Measurements from ENCODE around the gene TRIM65.
A peak's percentile ranks its signal among the peaks of the same experiment; 100 is the strongest.

Gene TRIM65

GRCh38 chr17:75876938-75877751 is 19.6 kb downstream of the TRIM65 start:
- Histone ChIP-seq H3K4me1 (ENCODE audit: insufficient read depth, low read length, poor library complexity, severe bottlenecking) (peaks cover 36% of the 10 kb centered on the region), H4K20me1 (ENCODE audit: insufficient read depth, low read length, poor library complexity, severe bottlenecking) (no peaks in the 10 kb centered on the region), H3K9me3 (ENCODE audit: insufficient read depth, low read depth, low read length) (no peaks in the 10 kb centered on the region), H3K4me2 (ENCODE audit: low read depth, low read length, poor library complexity, severe bottlenecking) (peak overlapping the region; percentile 94), H3K9ac (ENCODE audit: low read depth, low read length, poor library complexity, severe bottlenecking) (peak overlapping the region; percentile 92), H3K4me3 (ENCODE audit: low read length, poor library complexity, severe bottlenecking) (peak overlapping the region; percentile 82), H2AFZ (ENCODE audit: low read length) (peak overlapping the region; percentile 74), H3K79me2 (ENCODE audit: insufficient read depth, low read length) (peaks cover 16% of the 10 kb centered on the region), H3K36me3 (ENCODE audit: insufficient read depth, low read length) (no peaks in the 10 kb centered on the region), H3F3A (ENCODE audit: low read depth) (no peaks in the 10 kb centered on the region), H3K9me2 (replicated peaks; ENCODE audit: low read depth, low read length) (no peaks in the 10 kb centered on the region), H3K27me3 (ENCODE audit: insufficient read depth, low read length, poor library complexity, severe bottlenecking) (no peaks in the 10 kb centered on the region)
- TF ChIP-seq EZH2phosphoT487 (IDR thresholded peaks at IDR 0.05; ENCODE audit: borderline replicate concordance), result no peak
- no peak for TF ChIP-seq CTCF (conservative IDR thresholded peaks at IDR 0.05; ENCODE audit: low read length)

GRCh38 chr17:75876190-75876937 is 20.4 kb downstream of the TRIM65 start:
- H3K79me2 ChIP-seq (ENCODE audit: insufficient read depth, low read length), result peaks cover 16% of the 10 kb centered on the region
- H3K4me1 ChIP-seq (ENCODE audit: insufficient read depth, low read length, poor library complexity, severe bottlenecking), result peaks cover 34% of the 10 kb centered on the region
- H3K36me3 ChIP-seq (ENCODE audit: insufficient read depth, low read length), result no peaks in the 10 kb centered on the region
- no peaks in the 10 kb centered on the region for H3F3A ChIP-seq (ENCODE audit: low read depth)
- H3K4me3 ChIP-seq (ENCODE audit: low read length, poor library complexity, severe bottlenecking), result peak overlapping the region; percentile 82
- no peaks in the 10 kb centered on the region for H4K20me1 ChIP-seq (ENCODE audit: insufficient read depth, low read length, poor library complexity, severe bottlenecking)
- H3K4me2 ChIP-seq (ENCODE audit: low read depth, low read length, poor library complexity, severe bottlenecking), result peak overlapping the region; percentile 94
- H3K27me3 ChIP-seq (ENCODE audit: insufficient read depth, low read length, poor library complexity, severe bottlenecking), result no peaks in the 10 kb centered on the region
- peak overlapping the region; percentile 74 for H2AFZ ChIP-seq (ENCODE audit: low read length)
- peak overlapping the region; percentile 92 for H3K9ac ChIP-seq (ENCODE audit: low read depth, low read length, poor library complexity, severe bottlenecking)
- no peaks in the 10 kb centered on the region for H3K9me3 ChIP-seq (ENCODE audit: insufficient read depth, low read depth, low read length)
- TF ChIP-seq EZH2phosphoT487 (IDR thresholded peaks at IDR 0.05; ENCODE audit: borderline replicate concordance) (no peak), CTCF (conservative IDR thresholded peaks at IDR 0.05; ENCODE audit: low read length) (peak; percentile 58)
- no peaks in the 10 kb centered on the region for H3K9me2 ChIP-seq (replicated peaks; ENCODE audit: low read depth, low read length)

- TF ChIP-seq EZH2phosphoT487 (IDR thresholded peaks at IDR 0.05; ENCODE audit: borderline replicate concordance) (no peak), CTCF (conservative IDR thresholded peaks at IDR 0.05; ENCODE audit: low read length) (no peak)
- Histone ChIP-seq H3K36me3 (ENCODE audit: insufficient read depth, low read length) (no peaks in the 10 kb centered on the region), H3K9me3 (ENCODE audit: insufficient read depth, low read depth, low read length) (no peaks in the 10 kb centered on the region), H3K4me2 (ENCODE audit: low read depth, low read length, poor library complexity, severe bottlenecking) (peak overlapping the region; percentile 94), H3K4me1 (ENCODE audit: insufficient read depth, low read length, poor library complexity, severe bottlenecking) (peaks cover 33% of the 10 kb centered on the region), H3K79me2 (ENCODE audit: insufficient read depth, low read length) (peaks cover 16% of the 10 kb centered on the region), H3K27me3 (ENCODE audit: insufficient read depth, low read length, poor library complexity, severe bottlenecking) (no peaks in the 10 kb centered on the region), H3K4me3 (ENCODE audit: low read length, poor library complexity, severe bottlenecking) (peak overlapping the region; percentile 82), H3K9ac (ENCODE audit: low read depth, low read length, poor library complexity, severe bottlenecking) (peak overlapping the region; percentile 92), H3F3A (ENCODE audit: low read depth) (no peaks in the 10 kb centered on the region), H3K9me2 (replicated peaks; ENCODE audit: low read depth, low read length) (no peaks in the 10 kb centered on the region), H4K20me1 (ENCODE audit: insufficient read depth, low read length, poor library complexity, severe bottlenecking) (no peaks in the 10 kb centered on the region), H2AFZ (ENCODE audit: low read length) (peak overlapping the region; percentile 74)
Observed at GRCh38 chr17:75875940-75876189, 20.9 kb downstream of the TRIM65 start.

Measured in Loucy (cell line).